ENCODE measurements around the gene TSSK2.
A peak's percentile ranks its signal among the peaks of the same experiment; 100 is the strongest.

The TSSK2 gene

GRCh38 chr22:19106886-19107729, 24.0 kb upstream of the TSSK2 start:
- no peak for DNase-seq

GRCh38 chr22:19107730-19108074, 23.4 kb upstream of the TSSK2 start:
- DNase-seq: no peak

GRCh38 chr22:19108807-19109197, 22.3 kb upstream of the TSSK2 start:
- DNase-seq: no peak

GRCh38 chr22:19109198-19110063, 21.7 kb upstream of the TSSK2 start:
- DNase-seq: peak in 1 of 56 donors; percentile 9

- DNase-seq: no peak
Measured at GRCh38 chr22:19110064-19110458, 21.0 kb upstream of the TSSK2 start.

GRCh38 chr22:19110646-19111045, 20.5 kb upstream of the TSSK2 start:
- DNase-seq: no peak

- DNase-seq: no peak
Measured at GRCh38 chr22:19111140-19111539, 20.0 kb upstream of the TSSK2 start.

- no peak for DNase-seq
Measured at GRCh38 chr22:19111584-19111983, 19.5 kb upstream of the TSSK2 start.

GRCh38 chr22:19113429-19113828, 17.7 kb upstream of the TSSK2 start:
- DNase-seq: no peak

- DNase-seq: peak in 6 of 56 donors; percentile 23 to 44 (median 36)
Measured at GRCh38 chr22:19114984-19115552, 16.0 kb upstream of the TSSK2 start.

GRCh38 chr22:19115628-19116027, 15.5 kb upstream of the TSSK2 start:
- peak in 13 of 56 donors; percentile 12 to 53 (median 31) for DNase-seq

GRCh38 chr22:19117111-19117512, 14.0 kb upstream of the TSSK2 start:
- DNase-seq: no peak

GRCh38 chr22:19118329-19118880, 12.7 kb upstream of the TSSK2 start:
- DNase-seq: no peak

GRCh38 chr22:19119949-19120348, 11.2 kb upstream of the TSSK2 start:
- no peak for DNase-seq

- no peak for DNase-seq
Measured at GRCh38 chr22:19120829-19121630, 10.1 kb upstream of the TSSK2 start.

GRCh38 chr22:19121631-19122142, 9.4 kb upstream of the TSSK2 start:
- peak in 23 of 56 donors; percentile 19 to 68 (median 45) for DNase-seq

- DNase-seq: peak; percentile 57 to 99 (median 94)
Measured at GRCh38 chr22:19122143-19122751, 8.9 kb upstream of the TSSK2 start, which contains the start of gene DGCR2. DGCR2 (minus strand) TSS chr22:19122412; CDS start chr22:19122206, 206 bp downstream.

GRCh38 chr22:19122752-19123492, 8.2 kb upstream of the TSSK2 start:
- peak in 2 of 56 donors; percentile 36 to 61 for DNase-seq

GRCh38 chr22:19123936-19124335, 7.2 kb upstream of the TSSK2 start:
- DNase-seq: no peak

Data from nucleus accumbens (tissue), 56 donors.